ENCODE results near the gene VPS35L. TPM values are rescaled to one million over a fixed set of nuclear protein-coding genes. Genes with fewer than 3 reads are reported as not detected.

The VPS35L gene
- total and polyA plus RNA-seq, 10 of the 15 experiments (the other 5 are each of a cell fraction or from before 2014, with no cell fraction given): 14.9 to 44.1 (median 26.3) TPM

- TF ChIP-seq CEBPZ (IDR thresholded peaks at IDR 0.05; ENCODE audit: low read depth, low read length) (no peak), KDM1A (IDR thresholded peaks at IDR 0.05; ENCODE audit: borderline replicate concordance) (no peak), HDAC6 (IDR thresholded peaks at IDR 0.05; ENCODE audit: unreplicated experiment) (peak; percentile 36), ETV6 (conservative IDR thresholded peaks at IDR 0.05 in 1 of 2, IDR thresholded peaks at IDR 0.05 in 1 of 2; ENCODE audit: borderline replicate concordance in 1 of 2, low read depth in 1 of 2) (no peak), DPF2 (IDR thresholded peaks at IDR 0.05) (peak; percentile 79), ZNF207 (IDR thresholded peaks at IDR 0.05; ENCODE audit: borderline replicate concordance) (no peak; the same call in 1 of the 2 replicates), BCL11A (IDR thresholded peaks at IDR 0.05; ENCODE audit: low read depth, low read length) (no peak), BRCA1 (IDR thresholded peaks at IDR 0.05; ENCODE audit: low read depth, low read length) (no peak), MYB (IDR thresholded peaks at IDR 0.05; ENCODE audit: borderline replicate concordance, low read depth, low read length) (no peak), EGR1 (IDR thresholded peaks at IDR 0.05; ENCODE audit: borderline replicate concordance in 1 of 2, low read depth in 2 of 2, low read length in 2 of 2) (no peak), ZNF217 (IDR thresholded peaks at IDR 0.05) (no peak), TAF1 (IDR thresholded peaks at IDR 0.05; ENCODE audit: borderline replicate concordance, low read depth, low read length) (peak; percentile 55; the same call in 1 of the 2 replicates), RAD51 (IDR thresholded peaks at IDR 0.05) (no peak), TCF7 (IDR thresholded peaks at IDR 0.05; ENCODE audit: borderline replicate concordance) (no peak), CREB1 (IDR thresholded peaks at IDR 0.05; ENCODE audit: low read depth) (peak; percentile 59; the same call in 1 of the 2 replicates), TARDBP (IDR thresholded peaks at IDR 0.05; ENCODE audit: borderline replicate concordance) (no peak), CBX3 (IDR thresholded peaks at IDR 0.05; ENCODE audit: borderline replicate concordance, low read depth) (no peak), KAT2A (conservative IDR thresholded peaks at IDR 0.05; ENCODE audit: control insufficient read depth, low read depth, low read length) (no peak), ZNF274 (IDR thresholded peaks at IDR 0.05; ENCODE audit: insufficient read depth, insufficient read length) (no peak), SPI1 (IDR thresholded peaks at IDR 0.05; ENCODE audit: borderline replicate concordance, insufficient read depth, low read depth, low read length) (peak; percentile 75), HDGF (IDR thresholded peaks at IDR 0.05) (0 out of 2 replicates have a peak, but pooled peaks have one; percentile 64)
- TF ChIP-seq, protein P1, sequence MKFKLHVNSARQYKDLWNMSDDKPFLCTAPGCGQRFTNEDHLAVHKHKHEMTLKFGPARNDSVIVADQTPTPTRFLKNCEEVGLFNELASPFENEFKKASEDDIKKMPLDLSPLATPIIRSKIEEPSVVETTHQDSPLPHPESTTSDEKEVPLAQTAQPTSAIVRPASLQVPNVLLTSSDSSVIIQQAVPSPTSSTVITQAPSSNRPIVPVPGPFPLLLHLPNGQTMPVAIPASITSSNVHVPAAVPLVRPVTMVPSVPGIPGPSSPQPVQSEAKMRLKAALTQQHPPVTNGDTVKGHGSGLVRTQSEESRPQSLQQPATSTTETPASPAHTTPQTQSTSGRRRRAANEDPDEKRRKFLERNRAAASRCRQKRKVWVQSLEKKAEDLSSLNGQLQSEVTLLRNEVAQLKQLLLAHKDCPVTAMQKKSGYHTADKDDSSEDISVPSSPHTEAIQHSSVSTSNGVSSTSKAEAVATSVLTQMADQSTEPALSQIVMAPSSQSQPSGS (IDR thresholded peaks at IDR 0.05; ENCODE audit: low read length): no peak
- TF ChIP-seq, protein P2, sequence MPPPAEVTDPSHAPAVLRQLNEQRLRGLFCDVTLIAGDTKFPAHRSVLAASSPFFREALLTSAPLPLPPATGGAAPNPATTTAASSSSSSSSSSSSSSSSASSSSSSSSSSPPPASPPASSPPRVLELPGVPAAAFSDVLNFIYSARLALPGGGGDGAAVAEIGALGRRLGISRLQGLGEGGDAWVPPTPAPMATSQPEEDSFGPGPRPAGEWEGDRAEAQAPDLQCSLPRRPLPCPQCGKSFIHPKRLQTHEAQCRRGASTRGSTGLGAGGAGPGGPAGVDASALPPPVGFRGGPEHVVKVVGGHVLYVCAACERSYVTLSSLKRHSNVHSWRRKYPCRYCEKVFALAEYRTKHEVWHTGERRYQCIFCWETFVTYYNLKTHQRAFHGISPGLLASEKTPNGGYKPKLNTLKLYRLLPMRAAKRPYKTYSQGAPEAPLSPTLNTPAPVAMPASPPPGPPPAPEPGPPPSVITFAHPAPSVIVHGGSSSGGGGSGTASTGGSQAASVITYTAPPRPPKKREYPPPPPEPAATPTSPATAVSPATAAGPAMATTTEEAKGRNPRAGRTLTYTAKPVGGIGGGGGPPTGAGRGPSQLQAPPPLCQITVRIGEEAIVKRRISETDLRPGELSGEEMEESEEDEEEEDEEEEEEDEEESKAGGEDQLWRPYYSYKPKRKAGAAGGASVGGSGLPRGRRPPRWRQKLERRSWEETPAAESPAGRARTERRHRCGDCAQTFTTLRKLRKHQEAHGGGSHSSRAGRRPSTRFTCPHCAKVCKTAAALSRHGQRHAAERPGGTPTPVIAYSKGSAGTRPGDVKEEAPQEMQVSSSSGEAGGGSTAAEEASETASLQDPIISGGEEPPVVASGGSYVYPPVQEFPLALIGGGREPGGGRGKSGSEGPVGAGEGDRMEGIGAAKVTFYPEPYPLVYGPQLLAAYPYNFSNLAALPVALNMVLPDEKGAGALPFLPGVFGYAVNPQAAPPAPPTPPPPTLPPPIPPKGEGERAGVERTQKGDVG (CRISPR knock-in tag; IDR thresholded peaks at IDR 0.05): no peak
These were observed 33.8 kb upstream of the VPS35L start, which contains the start of gene GDE1 (continued) for GRCh38 chr16:19521471-19522396.
